Measurements from ENCODE around the gene PLG.

DNA sequence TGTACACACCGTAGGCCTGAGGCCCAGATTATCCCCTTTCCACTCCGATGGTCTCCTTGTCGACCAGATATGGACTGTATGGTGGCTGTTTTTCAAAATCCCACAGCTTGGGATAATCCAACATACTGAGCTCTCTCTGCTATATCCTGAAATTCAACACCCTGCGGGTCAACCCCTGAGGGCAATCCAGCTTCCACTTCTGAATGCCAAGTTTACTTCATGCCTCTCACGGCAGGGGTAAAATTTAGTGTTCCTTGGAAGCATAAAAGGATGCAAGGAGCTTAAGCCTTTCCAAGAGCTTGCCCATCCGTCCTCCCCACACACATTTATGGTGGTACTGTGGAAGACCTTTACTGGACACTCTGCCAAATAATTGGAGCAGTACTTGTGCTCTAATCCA lies 90.7 kb downstream of the PLG start:
- TF ChIP-seq, protein P1, sequence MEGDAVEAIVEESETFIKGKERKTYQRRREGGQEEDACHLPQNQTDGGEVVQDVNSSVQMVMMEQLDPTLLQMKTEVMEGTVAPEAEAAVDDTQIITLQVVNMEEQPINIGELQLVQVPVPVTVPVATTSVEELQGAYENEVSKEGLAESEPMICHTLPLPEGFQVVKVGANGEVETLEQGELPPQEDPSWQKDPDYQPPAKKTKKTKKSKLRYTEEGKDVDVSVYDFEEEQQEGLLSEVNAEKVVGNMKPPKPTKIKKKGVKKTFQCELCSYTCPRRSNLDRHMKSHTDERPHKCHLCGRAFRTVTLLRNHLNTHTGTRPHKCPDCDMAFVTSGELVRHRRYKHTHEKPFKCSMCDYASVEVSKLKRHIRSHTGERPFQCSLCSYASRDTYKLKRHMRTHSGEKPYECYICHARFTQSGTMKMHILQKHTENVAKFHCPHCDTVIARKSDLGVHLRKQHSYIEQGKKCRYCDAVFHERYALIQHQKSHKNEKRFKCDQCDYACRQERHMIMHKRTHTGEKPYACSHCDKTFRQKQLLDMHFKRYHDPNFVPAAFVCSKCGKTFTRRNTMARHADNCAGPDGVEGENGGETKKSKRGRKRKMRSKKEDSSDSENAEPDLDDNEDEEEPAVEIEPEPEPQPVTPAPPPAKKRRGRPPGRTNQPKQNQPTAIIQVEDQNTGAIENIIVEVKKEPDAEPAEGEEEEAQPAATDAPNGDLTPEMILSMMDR (conservative IDR thresholded peaks at IDR 0.05; ENCODE audit: low read depth, low read length) = no peak
- TF ChIP-seq EZH2 (IDR thresholded peaks at IDR 0.05; ENCODE audit: borderline replicate concordance, low read depth, low read length, poor library complexity, severe bottlenecking) = no peak
